Breast epithelium (tissue), 3 donors: Measurements from ENCODE around the gene PRICKLE2.

Source experiments
- POLR2A ChIP-seq: fragments of 450-650 bp; IDR thresholded peaks from one replicate; pipeline ENCODE4 v1.6.1; 2016; ENCODE audit warnings: antibody characterized with exemption, mild to moderate bottlenecking, moderate library complexity
- TF ChIP-seq, protein P1 (sequence below), 3 donors: fragments of 450-650 bp; IDR thresholded peaks; one replicate each; pipeline ENCODE4 v1.5.1; 2016 to 2017; ENCODE audit warnings: antibody characterized with exemption in 3 of 3, mild to moderate bottlenecking in 3 of 3, moderate library complexity in 3 of 3

- TF ChIP-seq, protein P1, sequence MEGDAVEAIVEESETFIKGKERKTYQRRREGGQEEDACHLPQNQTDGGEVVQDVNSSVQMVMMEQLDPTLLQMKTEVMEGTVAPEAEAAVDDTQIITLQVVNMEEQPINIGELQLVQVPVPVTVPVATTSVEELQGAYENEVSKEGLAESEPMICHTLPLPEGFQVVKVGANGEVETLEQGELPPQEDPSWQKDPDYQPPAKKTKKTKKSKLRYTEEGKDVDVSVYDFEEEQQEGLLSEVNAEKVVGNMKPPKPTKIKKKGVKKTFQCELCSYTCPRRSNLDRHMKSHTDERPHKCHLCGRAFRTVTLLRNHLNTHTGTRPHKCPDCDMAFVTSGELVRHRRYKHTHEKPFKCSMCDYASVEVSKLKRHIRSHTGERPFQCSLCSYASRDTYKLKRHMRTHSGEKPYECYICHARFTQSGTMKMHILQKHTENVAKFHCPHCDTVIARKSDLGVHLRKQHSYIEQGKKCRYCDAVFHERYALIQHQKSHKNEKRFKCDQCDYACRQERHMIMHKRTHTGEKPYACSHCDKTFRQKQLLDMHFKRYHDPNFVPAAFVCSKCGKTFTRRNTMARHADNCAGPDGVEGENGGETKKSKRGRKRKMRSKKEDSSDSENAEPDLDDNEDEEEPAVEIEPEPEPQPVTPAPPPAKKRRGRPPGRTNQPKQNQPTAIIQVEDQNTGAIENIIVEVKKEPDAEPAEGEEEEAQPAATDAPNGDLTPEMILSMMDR (IDR thresholded peaks at IDR 0.05), result no peak
- TF ChIP-seq POLR2A, result no peak
These were observed 78.1 kb downstream of the PRICKLE2 start for GRCh38 chr3:64147211-64147610.
